ENCODE data around the gene SLC33A1. TPM values are rescaled to one million over a fixed set of nuclear protein-coding genes. Genes with fewer than 3 reads are reported as not detected.

SLC33A1 gene
- total and polyA plus RNA-seq, 2 of the 13 experiments (the other 11 are each of a cell fraction or from before 2014, with no cell fraction given) = 20.0 to 32.1 TPM

- Histone ChIP-seq H3K27ac (ENCODE audit: extremely low read length, insufficient read depth, low read length) (no peak overlapping the region), H3K4me2 (ENCODE audit: low read depth, low read length) (no peak overlapping the region), H3K79me2 (ENCODE audit: insufficient read depth, low read length) (peaks cover 6% of the 10 kb centered on the region), H3K4me3 (replicated peaks in 1 of 3; ENCODE audit: insufficient read depth in 1 of 3, low read depth in 2 of 3, low read length in 3 of 3) (no peak overlapping the region), H2AFZ (ENCODE audit: low read length) (no peak overlapping the region), H3K4me1 (ENCODE audit: insufficient read depth, low read length) (0 out of 2 replicates have a peak, but pooled peaks cover 7% of the 10 kb centered on the region), H3K9me3 (ENCODE audit: low read length) (no peaks in the 10 kb centered on the region), H3K36me3 (replicated peaks in 1 of 2; ENCODE audit: control insufficient read depth in 1 of 2, insufficient read depth in 2 of 2, low read length in 2 of 2) (peaks cover 2 to 15% of the 10 kb centered on the region in 2 experiments; a peak in 2 of 5 replicates), H3K27me3 (ENCODE audit: control insufficient read depth in 1 of 2, insufficient read depth in 2 of 2, low read length in 2 of 2) (no peaks in the 10 kb centered on the region), H3K9ac (ENCODE audit: insufficient read depth, low read depth, low read length) (no peak overlapping the region), H4K20me1 (ENCODE audit: insufficient read depth, low read length) (no peaks in the 10 kb centered on the region)
- WGBS (ENCODE audit: low lambda C conversion rate) = 88% methylated on average over 1 of the region's 1 CpG
- intact Hi-C loops (cut with micrococcal nuclease; ENCODE audit: unreplicated experiment) = no loop called here
- ChIA-PET CTCF (ENCODE audit: low intra/inter-chr PET ratio, low total read pairs) (no interaction called here), POLR2A (interaction anchor here (2.8 kb wide), 1 partner anchor 13 kb away, joined by 7 read pairs; the partner anchor contains the start of gene C3orf33)
- FAIRE-seq = no peak
- ATAC-seq = no peak
- no peak for TF ChIP-seq ZNF792 (CRISPR knock-in tag; IDR thresholded peaks at IDR 0.05)
- TF ChIP-seq ARID2 (CRISPR knock-in tag; IDR thresholded peaks at IDR 0.05; ENCODE audit: borderline replicate concordance) = no peak
- TF ChIP-seq ZKSCAN8 (CRISPR knock-in tag; IDR thresholded peaks at IDR 0.05; ENCODE audit: borderline replicate concordance) = no peak
- 0 out of 2 replicates have a peak, but pooled peaks have one; percentile 68 for TF ChIP-seq ZNF160 (CRISPR knock-in tag; IDR thresholded peaks at IDR 0.05)
- TF ChIP-seq CHD2 (IDR thresholded peaks at IDR 0.05; ENCODE audit: low read depth, low read length) = no peak
- in situ Hi-C loops (cut with HindIII; ENCODE audit: extremely low pct_ligation_motif_present, low pct_unique_long_range_greater_than_20kb) = no loop called here
- no TSS peak for BruUV-seq (replicated peaks)
- no peak for DNase-seq (ENCODE audit: low spot score)
Measured at GRCh38 chr3:155792532-155792931, 61.7 kb downstream of the SLC33A1 start.

- H3K27ac ChIP-seq (ENCODE audit: extremely low read length, insufficient read depth, low read length) = no peak overlapping the region
- H4K20me1 ChIP-seq (ENCODE audit: insufficient read depth, low read length) = no peaks in the 10 kb centered on the region; the same call in 1 of the 2 replicates
- intact Hi-C loops (cut with micrococcal nuclease; ENCODE audit: unreplicated experiment) (no loop called here), in situ Hi-C loops (cut with HindIII; ENCODE audit: extremely low pct_ligation_motif_present, low pct_unique_long_range_greater_than_20kb) (no loop called here)
- H3K36me3 ChIP-seq (replicated peaks in 1 of 2; ENCODE audit: control insufficient read depth in 1 of 2, insufficient read depth in 2 of 2, low read length in 2 of 2) = peaks cover 2 to 15% of the 10 kb centered on the region in 2 experiments; a peak in 2 of 5 replicates
- ATAC-seq (no peak; the same call in 2 of the 3 replicates), DNase-seq (ENCODE audit: low spot score) (no peak), FAIRE-seq (no peak)
- H3K4me1 ChIP-seq (ENCODE audit: insufficient read depth, low read length) = 0 out of 2 replicates have a peak, but pooled peaks cover 7% of the 10 kb centered on the region
- H3K4me3 ChIP-seq (replicated peaks in 1 of 3; ENCODE audit: insufficient read depth in 1 of 3, low read depth in 2 of 3, low read length in 3 of 3) = no peak overlapping the region
- H3K4me2 ChIP-seq (ENCODE audit: low read depth, low read length) = no peak overlapping the region
- POLR2A ChIA-PET = interaction anchor here (2.8 kb wide), 1 partner anchor 15 kb away, joined by 7 read pairs; the partner anchor contains the start of gene C3orf33
- H3K79me2 ChIP-seq (ENCODE audit: insufficient read depth, low read length) = peaks cover 6% of the 10 kb centered on the region
- BruUV-seq (replicated peaks) = no TSS peak
- no peak overlapping the region for H2AFZ ChIP-seq (ENCODE audit: low read length)
- WGBS (ENCODE audit: low lambda C conversion rate) = 93% methylated on average over 2 of the region's 2 CpGs
- H3K9ac ChIP-seq (ENCODE audit: insufficient read depth, low read depth, low read length) = no peak overlapping the region
- H3K9me3 ChIP-seq (ENCODE audit: low read length) = no peaks in the 10 kb centered on the region
- no peaks in the 10 kb centered on the region for H3K27me3 ChIP-seq (ENCODE audit: control insufficient read depth in 1 of 2, insufficient read depth in 2 of 2, low read length in 2 of 2)
- CTCF ChIA-PET (ENCODE audit: low intra/inter-chr PET ratio, low total read pairs) = no interaction called here
- TF ChIP-seq MAFF (IDR thresholded peaks at IDR 0.05; ENCODE audit: low read depth, low read length) (peak; percentile 44; the same call in 1 of the 2 replicates), ZFP36 (IDR thresholded peaks at IDR 0.05; ENCODE audit: borderline replicate concordance, low read depth, low read length, partially characterized antibody) (no peak), ZNF343 (CRISPR knock-in tag; IDR thresholded peaks at IDR 0.05) (no peak), ZBTB42 (CRISPR knock-in tag; IDR thresholded peaks at IDR 0.05) (no peak), PRDM15 (CRISPR knock-in tag; IDR thresholded peaks at IDR 0.05) (no peak), MXD4 (CRISPR knock-in tag; IDR thresholded peaks at IDR 0.05) (no peak), NFE2L2 (IDR thresholded peaks at IDR 0.05; ENCODE audit: low read length) (peak; percentile 80), ZFP1 (CRISPR knock-in tag; IDR thresholded peaks at IDR 0.05) (peak; percentile 71; the same call in 1 of the 2 replicates), ZBTB33 (CRISPR knock-in tag; IDR thresholded peaks at IDR 0.05) (peak; percentile 65; the same call in 1 of the 2 replicates)
Measured at GRCh38 chr3:155791190-155791589, 63.0 kb downstream of the SLC33A1 start.
